ENCODE measurements around the gene EXTL2.
A peak's percentile ranks its signal among the peaks of the same experiment; 100 is the strongest.
"Not testable (repeated sequence)": the region's sequence is repeated elsewhere in the genome, so short reads cannot be mapped to it uniquely, and the experiment has no call there.

Gene EXTL2, protein sequence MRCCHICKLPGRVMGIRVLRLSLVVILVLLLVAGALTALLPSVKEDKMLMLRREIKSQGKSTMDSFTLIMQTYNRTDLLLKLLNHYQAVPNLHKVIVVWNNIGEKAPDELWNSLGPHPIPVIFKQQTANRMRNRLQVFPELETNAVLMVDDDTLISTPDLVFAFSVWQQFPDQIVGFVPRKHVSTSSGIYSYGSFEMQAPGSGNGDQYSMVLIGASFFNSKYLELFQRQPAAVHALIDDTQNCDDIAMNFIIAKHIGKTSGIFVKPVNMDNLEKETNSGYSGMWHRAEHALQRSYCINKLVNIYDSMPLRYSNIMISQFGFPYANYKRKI

DNA sequence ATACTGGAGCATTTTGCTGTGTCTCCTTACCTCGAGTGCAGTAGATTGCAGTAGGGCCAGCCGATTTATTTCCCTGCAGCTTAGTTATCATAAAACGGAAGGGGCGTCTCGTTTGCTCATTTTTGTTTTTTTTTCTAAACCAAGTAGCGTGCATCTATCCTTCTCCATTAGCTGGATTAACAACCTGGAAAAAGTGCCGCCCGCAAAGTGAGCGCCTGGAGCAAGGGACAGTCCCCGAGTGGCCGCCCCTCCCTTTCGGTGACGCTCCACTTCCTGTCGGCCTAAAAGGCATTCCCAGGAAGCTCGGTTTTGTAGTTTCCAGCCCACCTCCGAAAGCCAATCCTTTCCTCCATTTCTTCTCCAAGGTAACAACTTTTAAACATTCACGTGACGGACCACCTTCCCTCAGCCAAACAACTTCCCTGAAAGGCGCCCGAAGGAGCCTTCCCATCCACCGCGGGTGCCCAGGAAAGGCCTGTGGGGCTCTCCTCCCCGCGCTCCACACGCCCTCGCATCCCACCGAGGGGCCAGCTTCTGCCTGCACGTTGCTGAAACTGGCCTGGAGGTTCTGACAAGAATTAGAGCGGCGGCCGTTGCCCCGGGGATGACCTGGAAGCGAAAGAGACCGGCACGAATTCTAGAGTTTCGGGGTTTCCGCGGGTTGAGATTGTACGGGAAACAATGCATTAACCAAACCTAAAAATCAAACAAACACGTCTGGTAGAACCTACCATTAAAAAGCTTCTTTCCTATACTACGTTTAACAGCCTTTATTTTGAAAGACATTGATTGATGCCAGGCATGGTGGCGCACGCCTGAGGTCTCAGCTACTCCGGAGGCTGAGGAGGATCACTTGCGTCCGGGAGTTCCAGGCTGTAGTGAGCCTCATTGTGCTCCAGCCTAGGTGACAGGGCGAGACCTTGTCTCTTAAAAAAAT, at the start of gene EXTL2:
Gene EXTL2 (minus strand): TSS at position 240 of the 937 bp plus-strand sequence. CDS start 6,085 bp downstream, outside the sequence.
- DNase-seq (ENCODE audit: low read depth in 3 of 3) = peak; percentile 44 to 48 (median 48)

DNA sequence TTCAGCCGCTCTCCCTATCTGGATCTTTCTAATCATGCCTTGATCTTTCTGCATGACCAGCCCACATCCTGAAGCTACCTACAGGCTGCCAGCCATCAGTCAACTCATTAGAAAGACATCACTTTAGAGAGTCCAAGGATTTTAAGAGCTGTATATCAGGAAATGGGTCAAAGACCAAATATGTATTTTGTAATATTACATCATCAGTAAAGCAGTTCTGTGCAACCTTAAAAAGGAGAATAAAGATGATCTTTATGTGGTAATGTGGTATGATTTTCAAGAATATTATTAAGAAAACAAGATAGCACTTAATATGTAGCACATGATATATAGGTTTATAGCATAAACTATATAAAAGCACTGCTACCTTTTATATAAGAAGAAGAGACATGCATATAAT, 48.9 kb upstream of the EXTL2 start:
- no peak for DNase-seq (ENCODE audit: low read depth in 3 of 3)

GRCh38 chr1:100942304-100943046, 47.8 kb upstream of the EXTL2 start:
- no peak for DNase-seq (ENCODE audit: low read depth in 3 of 3)

DNA sequence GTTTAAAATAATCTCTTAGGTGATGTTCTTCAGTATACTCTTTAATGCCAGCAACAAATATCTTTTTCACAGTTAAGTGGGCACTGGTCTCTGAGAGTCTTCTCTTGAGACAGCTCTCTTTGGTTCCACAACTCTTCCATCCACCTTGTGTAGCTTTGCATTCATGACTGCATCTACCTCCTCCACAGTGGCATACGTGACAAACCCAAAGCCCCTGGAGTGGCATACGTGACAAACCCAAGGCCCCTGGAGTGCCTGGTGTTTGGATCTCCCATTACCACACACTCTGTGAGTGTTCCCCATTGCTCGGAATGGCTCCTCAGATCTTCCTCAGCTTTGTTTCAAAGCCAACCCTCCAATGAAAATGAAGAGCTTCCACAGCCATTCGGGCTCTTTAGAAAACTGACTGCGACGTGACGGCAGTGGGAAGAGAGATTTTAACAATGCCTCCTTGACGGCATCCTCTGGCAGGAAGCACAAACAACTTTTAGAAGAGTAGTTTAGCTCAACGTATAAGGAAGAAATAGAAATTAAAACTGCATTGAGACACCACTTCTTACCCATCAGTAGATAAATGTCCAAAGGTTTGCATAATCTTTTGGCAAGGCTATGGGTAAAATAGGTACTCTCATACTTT, 47.1 kb upstream of the EXTL2 start:
- DNase-seq (ENCODE audit: low read depth in 3 of 3) = no peak

DNA sequence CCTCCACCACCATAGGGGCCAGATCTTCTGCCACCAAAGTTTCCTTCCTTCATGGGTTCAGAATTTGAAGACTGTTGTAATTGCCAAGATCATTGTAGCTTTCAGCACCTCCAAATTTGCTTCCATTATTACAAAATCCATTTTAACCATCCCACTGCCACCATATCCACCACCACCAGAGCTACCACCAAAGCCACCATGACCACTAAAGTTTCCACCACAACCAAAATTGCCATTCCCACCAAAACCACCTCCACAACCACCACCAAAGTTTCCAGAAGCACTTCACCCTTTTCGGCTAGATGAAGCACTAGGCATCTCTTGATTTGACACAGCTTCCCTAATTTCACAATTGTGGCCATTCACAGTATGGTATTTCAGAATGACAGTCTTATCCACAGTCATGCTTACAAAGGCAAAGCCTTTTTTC, 46.5 kb upstream of the EXTL2 start:
- peak in 2 of 3 donors; percentile 23 to 36 for DNase-seq (ENCODE audit: low read depth in 3 of 3)

GRCh38 chr1:100936194-100936967, 41.7 kb upstream of the EXTL2 start:
- DNase-seq (ENCODE audit: low read depth in 3 of 3) = no peak

- DNase-seq (ENCODE audit: low read depth in 3 of 3) = not testable (repeated sequence)
Measured at GRCh38 chr1:100933555-100933954, 38.9 kb upstream of the EXTL2 start.

DNA sequence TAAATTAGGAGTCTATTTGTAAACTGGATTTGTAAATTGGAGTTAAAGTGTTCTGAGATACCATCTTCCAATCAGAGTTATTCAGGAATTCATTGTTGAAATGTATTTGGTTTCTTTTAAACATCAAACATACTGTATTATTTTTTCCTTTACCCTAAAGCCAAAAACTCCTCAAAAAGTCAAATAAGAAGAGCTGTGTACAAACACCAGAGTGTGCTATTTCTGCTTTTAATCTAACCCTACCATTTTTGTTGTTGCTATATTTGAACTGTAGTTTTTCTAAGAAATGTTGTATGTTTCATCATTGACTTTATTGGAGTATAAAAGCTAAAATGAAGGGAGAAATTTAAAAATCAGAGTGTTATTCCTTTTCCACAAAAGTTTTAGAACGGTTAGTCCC, 37.1 kb upstream of the EXTL2 start:
- DNase-seq (ENCODE audit: low read depth in 3 of 3) = no peak

DNA sequence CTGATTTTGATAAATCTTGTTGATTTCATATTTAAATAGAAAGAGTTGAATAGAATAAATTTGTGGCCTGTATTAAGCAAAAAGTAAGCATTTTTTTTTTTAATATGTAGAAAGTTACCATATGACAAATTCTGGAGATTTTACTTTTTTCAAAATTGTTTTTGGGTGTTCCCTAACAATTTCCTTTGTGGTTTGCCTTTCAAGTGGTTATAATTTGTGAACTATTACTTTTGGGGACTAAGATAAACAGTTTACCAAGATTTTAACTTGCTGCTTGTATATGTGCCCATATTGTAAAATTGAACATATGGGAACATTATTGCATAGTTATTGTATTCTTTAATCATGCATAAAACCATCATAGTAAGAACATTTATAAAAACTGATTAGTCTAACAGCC, 35.9 kb upstream of the EXTL2 start:
- DNase-seq (ENCODE audit: low read depth in 3 of 3) = no peak

GRCh38 chr1:100928128-100928527, 33.5 kb upstream of the EXTL2 start:
- no peak for DNase-seq (ENCODE audit: low read depth in 3 of 3)

- DNase-seq (ENCODE audit: low read depth in 3 of 3) = no peak
Measured at GRCh38 chr1:100927276-100927675, 32.6 kb upstream of the EXTL2 start.

GRCh38 chr1:100926240-100926639, 31.6 kb upstream of the EXTL2 start:
- DNase-seq (ENCODE audit: low read depth in 3 of 3) = no peak

- DNase-seq (ENCODE audit: low read depth in 3 of 3) = no peak
Measured at GRCh38 chr1:100924991-100925390, 30.3 kb upstream of the EXTL2 start.

- DNase-seq (ENCODE audit: low read depth in 3 of 3) = no peak
Measured at GRCh38 chr1:100924212-100924611, 29.6 kb upstream of the EXTL2 start.

- DNase-seq (ENCODE audit: low read depth in 3 of 3) = no peak
Measured at GRCh38 chr1:100921110-100921706, 26.6 kb upstream of the EXTL2 start.

DNA sequence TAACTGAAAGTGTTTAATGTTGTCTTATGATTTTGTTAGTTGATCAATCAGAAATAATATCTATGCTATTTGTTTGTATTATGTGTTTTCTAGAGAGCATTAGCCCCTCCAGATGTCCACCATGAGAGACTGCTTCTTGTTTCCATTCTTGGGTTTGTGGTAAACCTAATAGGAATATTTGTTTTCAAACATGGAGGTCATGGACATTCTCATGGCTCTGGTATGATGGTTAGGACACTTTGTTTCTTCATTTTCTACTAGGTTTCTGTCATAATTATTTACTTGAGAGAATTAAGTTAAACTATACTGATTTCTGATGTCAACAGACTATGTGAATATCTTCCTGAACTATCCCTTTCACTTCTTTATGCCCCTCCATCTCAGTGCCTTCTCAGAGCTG, 17.4 kb upstream of the EXTL2 start:
- no peak for DNase-seq (ENCODE audit: low read depth in 3 of 3)

GRCh38 chr1:100909018-100909417, 14.4 kb upstream of the EXTL2 start:
- DNase-seq (ENCODE audit: low read depth in 3 of 3) = no peak

GRCh38 chr1:100907887-100908286, 13.2 kb upstream of the EXTL2 start:
- DNase-seq (ENCODE audit: low read depth in 3 of 3) = no peak

- DNase-seq (ENCODE audit: low read depth in 3 of 3) = no peak
Measured at GRCh38 chr1:100905181-100905580, 10.5 kb upstream of the EXTL2 start.

GRCh38 chr1:100904528-100904927, 9.9 kb upstream of the EXTL2 start:
- DNase-seq (ENCODE audit: low read depth in 3 of 3) = no peak
